ENCODE measurements around the gene LRFN5. TPM values are rescaled to one million over a fixed set of nuclear protein-coding genes. Genes with fewer than 3 reads are reported as not detected.

The LRFN5 gene
- total RNA-seq, 3 donors from 2014 or later (not counting 1 experiment from before 2014, with no cell fraction given), result not detected

DNA sequence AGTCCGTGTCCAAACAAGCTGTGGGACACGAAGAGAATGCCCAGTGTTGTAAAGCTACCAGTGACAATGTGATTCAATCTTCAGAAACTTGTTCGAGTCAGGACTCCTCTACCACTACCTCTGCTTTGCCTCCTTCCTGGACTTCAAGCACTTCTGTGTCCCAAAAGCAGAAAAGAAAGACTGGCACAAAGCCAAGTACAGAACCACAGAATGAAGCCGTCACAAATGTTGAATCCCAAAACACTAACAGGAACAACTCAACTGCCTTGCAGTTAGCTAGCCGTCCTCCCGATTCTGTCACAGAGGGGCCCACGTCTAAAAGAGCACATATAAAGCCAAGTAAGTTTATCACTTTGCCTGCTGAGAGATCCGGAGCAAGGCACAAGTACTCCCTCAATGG is 284.9 kb downstream of the LRFN5 start:
- intact Hi-C loops (cut with micrococcal nuclease), result no loop called here
- no peaks in the 10 kb centered on the region for H3K27me3 Mint-ChIP-seq (ENCODE audit: low read depth in 2 of 2)
- H3K4me3 Mint-ChIP-seq, result no peak overlapping the region
- WGBS (ENCODE audit: insufficient coverage), result 73% methylated on average over 8 of the region's 8 CpGs
- TF ChIP-seq, protein P1, sequence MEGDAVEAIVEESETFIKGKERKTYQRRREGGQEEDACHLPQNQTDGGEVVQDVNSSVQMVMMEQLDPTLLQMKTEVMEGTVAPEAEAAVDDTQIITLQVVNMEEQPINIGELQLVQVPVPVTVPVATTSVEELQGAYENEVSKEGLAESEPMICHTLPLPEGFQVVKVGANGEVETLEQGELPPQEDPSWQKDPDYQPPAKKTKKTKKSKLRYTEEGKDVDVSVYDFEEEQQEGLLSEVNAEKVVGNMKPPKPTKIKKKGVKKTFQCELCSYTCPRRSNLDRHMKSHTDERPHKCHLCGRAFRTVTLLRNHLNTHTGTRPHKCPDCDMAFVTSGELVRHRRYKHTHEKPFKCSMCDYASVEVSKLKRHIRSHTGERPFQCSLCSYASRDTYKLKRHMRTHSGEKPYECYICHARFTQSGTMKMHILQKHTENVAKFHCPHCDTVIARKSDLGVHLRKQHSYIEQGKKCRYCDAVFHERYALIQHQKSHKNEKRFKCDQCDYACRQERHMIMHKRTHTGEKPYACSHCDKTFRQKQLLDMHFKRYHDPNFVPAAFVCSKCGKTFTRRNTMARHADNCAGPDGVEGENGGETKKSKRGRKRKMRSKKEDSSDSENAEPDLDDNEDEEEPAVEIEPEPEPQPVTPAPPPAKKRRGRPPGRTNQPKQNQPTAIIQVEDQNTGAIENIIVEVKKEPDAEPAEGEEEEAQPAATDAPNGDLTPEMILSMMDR (IDR thresholded peaks at IDR 0.05), result no peak
- H3K4me3 ChIP-seq (ENCODE audit: low read length), result no peak overlapping the region
- H3K9me3 ChIP-seq (ENCODE audit: control insufficient read depth, insufficient read depth, low read length), result peaks cover 3% of the 10 kb centered on the region
- no peaks in the 10 kb centered on the region for H3K36me3 Mint-ChIP-seq
- no peaks in the 10 kb centered on the region for H3K4me1 ChIP-seq (ENCODE audit: control insufficient read depth, insufficient read depth, low read length)
- H3K27ac ChIP-seq (ENCODE audit: low read length), result no peak overlapping the region
- peaks cover 6 to 10% of the 10 kb centered on the region in 2 donors for H3K9me3 Mint-ChIP-seq
- H3K27me3 ChIP-seq (ENCODE audit: control insufficient read depth, insufficient read depth, low read length), result no peaks in the 10 kb centered on the region
- no peak overlapping the region for H3K27ac Mint-ChIP-seq
- DNase-seq, result no peak
- no peak for ATAC-seq
- H3K4me1 Mint-ChIP-seq, result no peaks in the 10 kb centered on the region
- H3K36me3 ChIP-seq (ENCODE audit: control insufficient read depth, insufficient read depth, low read length), result no peaks in the 10 kb centered on the region

DNA sequence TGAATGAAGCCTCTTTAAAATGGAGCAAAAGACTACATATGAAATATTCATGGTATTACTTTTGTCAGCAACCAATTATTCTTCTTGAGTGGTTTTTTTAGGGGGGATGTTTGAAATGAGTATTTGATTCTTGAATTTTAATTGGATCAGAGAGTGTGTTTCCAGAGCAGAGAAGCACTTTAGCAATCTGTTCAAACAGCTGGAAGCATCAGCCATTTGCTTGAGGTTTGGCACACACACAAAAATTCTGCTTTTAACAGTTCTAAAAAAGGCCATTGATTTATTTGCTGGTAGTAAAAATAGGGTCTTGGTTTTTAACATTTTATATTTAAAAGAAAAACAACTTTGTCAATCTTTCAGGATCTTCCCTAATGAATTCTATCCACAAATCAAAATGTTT is 292.7 kb downstream of the LRFN5 start:
- Histone ChIP-seq H3K36me3 (ENCODE audit: control insufficient read depth, insufficient read depth, low read length) (no peaks in the 10 kb centered on the region), H3K9me3 (ENCODE audit: control insufficient read depth, insufficient read depth, low read length) (no peaks in the 10 kb centered on the region), H3K4me3 (ENCODE audit: low read length) (no peak overlapping the region), H3K27me3 (ENCODE audit: control insufficient read depth, insufficient read depth, low read length) (no peaks in the 10 kb centered on the region), H3K27ac (ENCODE audit: low read length) (no peak overlapping the region), H3K4me1 (ENCODE audit: control insufficient read depth, insufficient read depth, low read length) (no peaks in the 10 kb centered on the region)
- Mint-ChIP-seq H3K27me3 (ENCODE audit: low read depth in 2 of 2) (no peaks in the 10 kb centered on the region), H3K9me3 (peaks cover 2 to 6% of the 10 kb centered on the region in 2 donors), H3K4me3 (no peak overlapping the region), H3K27ac (no peak overlapping the region), H3K4me1 (no peaks in the 10 kb centered on the region), H3K36me3 (no peaks in the 10 kb centered on the region)
- intact Hi-C loops (cut with micrococcal nuclease), result no loop called here
- ATAC-seq, result no peak
- TF ChIP-seq, protein P1 (IDR thresholded peaks at IDR 0.05), result no peak
- DNase-seq, result no peak

DNA sequence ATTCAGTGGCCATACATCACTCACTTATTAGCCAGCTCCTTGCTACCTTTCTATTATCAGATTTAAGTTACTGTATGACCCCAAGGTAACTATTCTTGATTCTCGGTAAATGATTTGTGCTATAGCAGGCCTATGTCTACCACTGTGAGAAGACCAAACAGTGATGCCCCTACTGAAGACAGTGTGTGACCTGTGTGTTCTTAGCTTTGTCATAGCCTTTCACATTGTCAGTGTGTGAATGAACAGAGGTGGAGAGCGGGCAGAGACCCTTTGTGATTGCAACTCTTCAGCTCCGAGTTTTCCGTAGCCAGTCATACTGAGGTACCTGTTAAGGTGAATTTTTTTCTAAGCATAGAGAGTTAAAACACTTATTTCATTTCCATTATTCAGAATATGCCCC is 294.0 kb downstream of the LRFN5 start:
- H3K9me3 Mint-ChIP-seq, result peaks cover 0 to 4% of the 10 kb centered on the region in 2 donors
- no peaks in the 10 kb centered on the region for H3K36me3 Mint-ChIP-seq
- Histone ChIP-seq H3K27ac (ENCODE audit: low read length) (no peak overlapping the region), H3K4me3 (ENCODE audit: low read length) (no peak overlapping the region), H3K4me1 (ENCODE audit: control insufficient read depth, insufficient read depth, low read length) (no peaks in the 10 kb centered on the region), H3K36me3 (ENCODE audit: control insufficient read depth, insufficient read depth, low read length) (no peaks in the 10 kb centered on the region), H3K9me3 (ENCODE audit: control insufficient read depth, insufficient read depth, low read length) (no peaks in the 10 kb centered on the region), H3K27me3 (ENCODE audit: control insufficient read depth, insufficient read depth, low read length) (no peaks in the 10 kb centered on the region)
- TF ChIP-seq, protein P1 (IDR thresholded peaks at IDR 0.05), result no peak
- no peaks in the 10 kb centered on the region for H3K4me1 Mint-ChIP-seq
- H3K27ac Mint-ChIP-seq, result no peak overlapping the region
- H3K27me3 Mint-ChIP-seq (ENCODE audit: low read depth in 2 of 2), result no peaks in the 10 kb centered on the region
- ATAC-seq (no peak), DNase-seq (no peak)
- no peak overlapping the region for H3K4me3 Mint-ChIP-seq
- intact Hi-C loops (cut with micrococcal nuclease), result no loop called here
- WGBS (ENCODE audit: insufficient coverage), result 86% methylated on average over 2 of the region's 4 CpGs

DNA sequence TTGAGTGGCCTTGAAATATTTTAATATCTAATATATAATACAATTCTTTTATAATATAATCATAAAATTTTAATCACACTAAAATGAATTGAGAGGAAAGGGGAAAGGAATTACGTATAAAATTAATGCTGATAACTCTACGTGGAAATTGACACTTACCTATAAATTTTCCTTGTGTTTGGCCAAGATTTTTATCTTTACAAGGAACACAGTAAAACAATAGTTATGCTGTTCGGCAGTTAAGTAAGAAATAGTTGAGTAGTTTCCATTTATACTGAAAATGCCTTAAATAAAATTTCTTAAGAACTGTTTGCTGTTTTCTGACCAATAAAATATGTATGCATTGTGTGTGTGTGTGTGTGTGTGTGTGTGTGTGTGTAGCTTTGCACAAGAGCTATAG is 294.4 kb downstream of the LRFN5 start:
- H3K9me3 Mint-ChIP-seq, result peaks cover 0 to 4% of the 10 kb centered on the region in 2 donors
- H3K36me3 ChIP-seq (ENCODE audit: control insufficient read depth, insufficient read depth, low read length), result no peaks in the 10 kb centered on the region

More for the DNA sequence above, 294.4 kb downstream of the LRFN5 start:
- no peak for DNase-seq
- no peaks in the 10 kb centered on the region for H3K27me3 ChIP-seq (ENCODE audit: control insufficient read depth, insufficient read depth, low read length)
- Mint-ChIP-seq H3K4me3 (no peak overlapping the region), H3K27ac (no peak overlapping the region), H3K4me1 (no peaks in the 10 kb centered on the region), H3K27me3 (ENCODE audit: low read depth in 2 of 2) (no peaks in the 10 kb centered on the region), H3K36me3 (no peaks in the 10 kb centered on the region)
- H3K4me1 ChIP-seq (ENCODE audit: control insufficient read depth, insufficient read depth, low read length), result no peaks in the 10 kb centered on the region
- no peak for ATAC-seq
- no CpG with 5 or more reads among the region's 3 CpGs for WGBS (ENCODE audit: insufficient coverage)
- no peak overlapping the region for H3K4me3 ChIP-seq (ENCODE audit: low read length)
- H3K27ac ChIP-seq (ENCODE audit: low read length), result no peak overlapping the region
- TF ChIP-seq, protein P1 (IDR thresholded peaks at IDR 0.05), result no peak
- no peaks in the 10 kb centered on the region for H3K9me3 ChIP-seq (ENCODE audit: control insufficient read depth, insufficient read depth, low read length)
- intact Hi-C loops (cut with micrococcal nuclease), result no loop called here

Measured in natural killer cell (primary cell).